ENCODE measurements around the gene FGF2. TPM values are rescaled to one million over a fixed set of nuclear protein-coding genes. Genes with fewer than 3 reads are reported as not detected.
A peak's percentile ranks its signal among the peaks of the same experiment; 100 is the strongest.

Gene FGF2
- total RNA-seq, 1 experiment from 2014 or later: 115 TPM

DNA sequence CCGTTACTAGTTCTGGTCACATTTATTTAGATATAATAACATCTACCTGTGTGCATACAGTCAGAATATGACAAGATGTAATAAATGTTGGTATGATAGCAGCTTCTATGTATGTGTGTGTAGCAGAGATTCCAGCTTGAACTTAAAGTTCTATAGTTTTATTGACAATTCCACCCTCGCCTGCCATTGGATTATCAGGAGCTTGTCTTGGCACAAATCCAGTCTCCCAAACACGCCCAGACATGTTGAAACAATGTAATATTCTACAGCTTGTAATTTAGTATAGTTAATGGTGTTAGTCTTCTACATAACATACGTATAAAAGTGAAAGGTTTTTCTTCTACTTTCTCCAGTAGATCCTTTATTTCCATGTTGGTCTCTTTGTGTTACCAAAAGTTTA, 49.7 kb upstream of the FGF2 start (continued):
- TF ChIP-seq JAZF1 (CRISPR knock-in tag; IDR thresholded peaks at IDR 0.05) (no peak), ZNF121 (CRISPR knock-in tag; IDR thresholded peaks at IDR 0.05) (no peak)

DNA sequence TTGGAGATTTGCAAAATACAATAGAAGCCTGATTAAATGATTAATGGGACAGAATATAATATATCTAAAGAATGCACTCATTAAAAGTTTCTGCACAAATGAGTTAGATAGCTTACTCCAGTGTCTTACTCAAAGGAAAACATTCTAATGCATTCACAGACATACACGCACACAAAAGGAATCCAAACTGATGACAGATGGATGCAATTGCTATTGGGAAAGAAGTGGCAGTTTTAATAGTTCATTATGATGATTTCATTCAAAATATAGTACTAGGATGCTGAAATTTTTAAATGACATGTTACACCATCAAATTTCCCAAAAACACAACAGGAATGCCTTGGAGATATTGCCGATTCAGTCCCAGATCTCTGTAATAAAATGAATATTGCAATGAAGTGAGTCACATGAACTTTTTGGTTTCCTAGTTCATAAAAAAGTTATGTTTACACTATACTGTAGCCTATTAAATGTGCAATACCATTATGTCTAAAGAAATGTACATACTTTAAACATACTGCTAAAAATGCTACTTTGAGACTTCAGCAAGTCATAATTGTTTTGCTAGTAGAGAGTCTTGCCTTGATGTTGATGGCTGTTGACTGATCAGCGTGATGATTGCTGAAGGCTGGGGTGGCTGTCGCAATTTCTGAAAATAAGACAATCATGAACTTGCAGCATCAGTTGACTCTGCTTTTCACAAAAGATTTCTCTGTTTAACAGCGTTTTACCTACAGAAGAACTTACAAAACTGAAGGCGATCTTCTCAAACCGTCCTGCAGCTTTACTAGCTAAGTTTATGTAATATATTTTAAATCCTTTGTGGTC, 48.6 kb upstream of the FGF2 start:
- DNase-seq (ENCODE audit: low spot score) (no peak), ATAC-seq (no peak)
- ChIA-PET CTCF (no interaction called here), POLR2A (no interaction called here)
- H3K27me3 Mint-ChIP-seq (ENCODE audit: low read depth): no peaks in the 10 kb centered on the region
- no peak overlapping the region for H3K27ac Mint-ChIP-seq
- peaks cover 7% of the 10 kb centered on the region for H3K9me3 Mint-ChIP-seq
- peaks cover 49% of the 10 kb centered on the region for H3K4me1 Mint-ChIP-seq
- peaks cover 9% of the 10 kb centered on the region for H3K36me3 Mint-ChIP-seq
- TF ChIP-seq SP1 (CRISPR knock-in tag; conservative IDR thresholded peaks at IDR 0.05): no peak
- no peak for TF ChIP-seq GRHL2 (CRISPR knock-in tag; IDR thresholded peaks at IDR 0.05; ENCODE audit: insufficient replicate concordance, severe bottlenecking)
- TF ChIP-seq, protein P1, sequence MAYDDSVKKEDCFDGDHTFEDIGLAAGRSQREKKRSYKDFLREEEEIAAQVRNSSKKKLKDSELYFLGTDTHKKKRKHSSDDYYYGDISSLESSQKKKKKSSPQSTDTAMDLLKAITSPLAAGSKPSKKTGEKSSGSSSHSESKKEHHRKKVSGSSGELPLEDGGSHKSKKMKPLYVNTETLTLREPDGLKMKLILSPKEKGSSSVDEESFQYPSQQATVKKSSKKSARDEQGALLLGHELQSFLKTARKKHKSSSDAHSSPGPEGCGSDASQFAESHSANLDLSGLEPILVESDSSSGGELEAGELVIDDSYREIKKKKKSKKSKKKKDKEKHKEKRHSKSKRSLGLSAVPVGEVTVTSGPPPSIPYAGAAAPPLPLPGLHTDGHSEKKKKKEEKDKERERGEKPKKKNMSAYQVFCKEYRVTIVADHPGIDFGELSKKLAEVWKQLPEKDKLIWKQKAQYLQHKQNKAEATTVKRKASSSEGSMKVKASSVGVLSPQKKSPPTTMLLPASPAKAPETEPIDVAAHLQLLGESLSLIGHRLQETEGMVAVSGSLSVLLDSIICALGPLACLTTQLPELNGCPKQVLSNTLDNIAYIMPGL (CRISPR knock-in tag; IDR thresholded peaks at IDR 0.05): no peak
- TF ChIP-seq IRF2 (CRISPR knock-in tag; IDR thresholded peaks at IDR 0.05; ENCODE audit: borderline replicate concordance, low read depth): no peak
- no peak for TF ChIP-seq MYBL2 (CRISPR knock-in tag; IDR thresholded peaks at IDR 0.05)
- TF ChIP-seq JUN (CRISPR knock-in tag; IDR thresholded peaks at IDR 0.05): no peak
- no peak for TF ChIP-seq MXD4 (CRISPR knock-in tag; IDR thresholded peaks at IDR 0.05; ENCODE audit: borderline replicate concordance)
- no peak for TF ChIP-seq SMAD4 (CRISPR knock-in tag; IDR thresholded peaks at IDR 0.05)
- H3K4me3 Mint-ChIP-seq: no peak overlapping the region

DNA sequence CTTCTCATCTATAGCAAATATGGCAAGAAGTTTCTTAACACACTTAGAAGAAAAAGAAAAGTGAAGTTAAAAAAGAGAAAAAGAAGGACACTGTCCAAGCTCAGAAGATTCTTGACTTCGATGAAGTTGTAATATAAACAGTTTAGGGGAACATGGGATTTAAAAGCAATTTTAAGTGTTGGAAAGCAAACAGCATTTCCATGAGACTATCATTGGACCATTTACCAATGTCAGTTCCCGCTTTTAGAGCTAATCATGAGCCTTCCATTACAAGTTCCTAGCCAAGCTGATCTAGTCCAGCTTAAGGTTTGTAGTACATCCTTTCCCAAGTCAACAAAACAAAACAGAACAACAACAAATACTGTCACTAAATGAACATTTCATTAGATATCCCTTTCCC, 45.1 kb upstream of the FGF2 start:
- H3K27ac Mint-ChIP-seq: peak overlapping the region; percentile 100
- POLR2A ChIA-PET: interaction anchor here (0.8 kb wide), 1 partner anchor 15 kb away, joined by 3 read pairs; no protein-coding TSS in a partner anchor

DNA sequence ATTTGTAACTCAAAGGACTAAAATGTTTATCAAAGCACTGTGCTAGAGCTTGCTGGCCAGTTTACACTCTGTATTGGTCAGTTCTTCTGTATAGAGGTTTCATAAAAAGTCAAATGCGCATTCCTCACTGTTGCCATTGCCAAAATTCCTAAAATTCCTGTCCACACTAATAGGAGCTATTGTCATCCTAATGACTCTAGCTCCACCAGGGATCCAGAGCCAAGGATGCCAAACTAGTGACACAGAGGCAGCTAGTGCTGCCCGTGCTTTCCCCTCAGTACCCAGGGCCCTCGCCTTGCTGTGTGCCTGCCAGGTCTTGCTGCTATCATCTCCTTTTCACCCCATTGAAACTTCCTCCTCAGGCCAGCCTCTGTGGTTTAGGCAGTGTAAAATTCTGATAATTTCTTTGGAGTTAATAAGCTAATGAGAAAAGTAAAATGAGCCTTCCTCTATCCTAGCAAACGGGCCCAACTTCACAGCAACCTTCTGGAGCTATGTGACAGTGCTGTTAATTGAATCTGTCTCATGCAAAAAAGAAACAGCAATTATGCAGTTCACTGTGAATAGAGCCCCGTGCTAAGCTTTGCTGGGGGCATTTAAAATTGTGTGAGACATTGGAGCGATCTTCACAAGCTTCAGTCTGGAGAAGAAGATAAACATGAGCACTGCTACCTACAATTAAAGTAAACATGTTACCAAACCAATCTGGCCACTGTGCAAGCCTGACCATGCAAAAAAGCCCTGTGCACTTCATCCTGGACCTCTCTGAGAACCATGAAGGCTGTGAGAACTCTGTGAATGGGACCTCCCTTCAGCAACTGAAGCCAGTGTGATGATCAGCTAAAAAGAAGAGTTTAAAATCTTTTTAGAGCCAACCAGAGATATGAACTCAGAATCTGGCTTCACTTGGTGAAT, 43.1 kb upstream of the FGF2 start:
- Mint-ChIP-seq H3K36me3 (peaks cover 12% of the 10 kb centered on the region), H3K4me3 (peak overlapping the region; percentile 51), H3K4me1 (peaks cover 82% of the 10 kb centered on the region), H3K27ac (peak overlapping the region; percentile 100), H3K27me3 (ENCODE audit: low read depth) (no peaks in the 10 kb centered on the region), H3K9me3 (peaks cover 17% of the 10 kb centered on the region)
- ATAC-seq: peak; percentile 98
- peak; percentile 78 for DNase-seq (ENCODE audit: low spot score)
- ChIA-PET CTCF (interaction anchor here (0.5 to 1.4 kb wide), 5 partner anchors 13 to 66 kb away, joined by 3 to 9 read pairs (median 3); no protein-coding TSS in a partner anchor), POLR2A (interaction anchor here (0.5 to 2.5 kb wide), 7 partner anchors 13 to 121 kb away, joined by 3 to 43 read pairs (median 3); partner anchors contain the start of genes BBS12 and FGF2)
- TF ChIP-seq, protein P2, sequence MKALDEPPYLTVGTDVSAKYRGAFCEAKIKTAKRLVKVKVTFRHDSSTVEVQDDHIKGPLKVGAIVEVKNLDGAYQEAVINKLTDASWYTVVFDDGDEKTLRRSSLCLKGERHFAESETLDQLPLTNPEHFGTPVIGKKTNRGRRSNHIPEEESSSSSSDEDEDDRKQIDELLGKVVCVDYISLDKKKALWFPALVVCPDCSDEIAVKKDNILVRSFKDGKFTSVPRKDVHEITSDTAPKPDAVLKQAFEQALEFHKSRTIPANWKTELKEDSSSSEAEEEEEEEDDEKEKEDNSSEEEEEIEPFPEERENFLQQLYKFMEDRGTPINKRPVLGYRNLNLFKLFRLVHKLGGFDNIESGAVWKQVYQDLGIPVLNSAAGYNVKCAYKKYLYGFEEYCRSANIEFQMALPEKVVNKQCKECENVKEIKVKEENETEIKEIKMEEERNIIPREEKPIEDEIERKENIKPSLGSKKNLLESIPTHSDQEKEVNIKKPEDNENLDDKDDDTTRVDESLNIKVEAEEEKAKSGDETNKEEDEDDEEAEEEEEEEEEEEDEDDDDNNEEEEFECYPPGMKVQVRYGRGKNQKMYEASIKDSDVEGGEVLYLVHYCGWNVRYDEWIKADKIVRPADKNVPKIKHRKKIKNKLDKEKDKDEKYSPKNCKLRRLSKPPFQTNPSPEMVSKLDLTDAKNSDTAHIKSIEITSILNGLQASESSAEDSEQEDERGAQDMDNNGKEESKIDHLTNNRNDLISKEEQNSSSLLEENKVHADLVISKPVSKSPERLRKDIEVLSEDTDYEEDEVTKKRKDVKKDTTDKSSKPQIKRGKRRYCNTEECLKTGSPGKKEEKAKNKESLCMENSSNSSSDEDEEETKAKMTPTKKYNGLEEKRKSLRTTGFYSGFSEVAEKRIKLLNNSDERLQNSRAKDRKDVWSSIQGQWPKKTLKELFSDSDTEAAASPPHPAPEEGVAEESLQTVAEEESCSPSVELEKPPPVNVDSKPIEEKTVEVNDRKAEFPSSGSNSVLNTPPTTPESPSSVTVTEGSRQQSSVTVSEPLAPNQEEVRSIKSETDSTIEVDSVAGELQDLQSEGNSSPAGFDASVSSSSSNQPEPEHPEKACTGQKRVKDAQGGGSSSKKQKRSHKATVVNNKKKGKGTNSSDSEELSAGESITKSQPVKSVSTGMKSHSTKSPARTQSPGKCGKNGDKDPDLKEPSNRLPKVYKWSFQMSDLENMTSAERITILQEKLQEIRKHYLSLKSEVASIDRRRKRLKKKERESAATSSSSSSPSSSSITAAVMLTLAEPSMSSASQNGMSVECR (CRISPR knock-in tag; IDR thresholded peaks at IDR 0.05; ENCODE audit: borderline replicate concordance): no peak
- TF ChIP-seq, protein P3, sequence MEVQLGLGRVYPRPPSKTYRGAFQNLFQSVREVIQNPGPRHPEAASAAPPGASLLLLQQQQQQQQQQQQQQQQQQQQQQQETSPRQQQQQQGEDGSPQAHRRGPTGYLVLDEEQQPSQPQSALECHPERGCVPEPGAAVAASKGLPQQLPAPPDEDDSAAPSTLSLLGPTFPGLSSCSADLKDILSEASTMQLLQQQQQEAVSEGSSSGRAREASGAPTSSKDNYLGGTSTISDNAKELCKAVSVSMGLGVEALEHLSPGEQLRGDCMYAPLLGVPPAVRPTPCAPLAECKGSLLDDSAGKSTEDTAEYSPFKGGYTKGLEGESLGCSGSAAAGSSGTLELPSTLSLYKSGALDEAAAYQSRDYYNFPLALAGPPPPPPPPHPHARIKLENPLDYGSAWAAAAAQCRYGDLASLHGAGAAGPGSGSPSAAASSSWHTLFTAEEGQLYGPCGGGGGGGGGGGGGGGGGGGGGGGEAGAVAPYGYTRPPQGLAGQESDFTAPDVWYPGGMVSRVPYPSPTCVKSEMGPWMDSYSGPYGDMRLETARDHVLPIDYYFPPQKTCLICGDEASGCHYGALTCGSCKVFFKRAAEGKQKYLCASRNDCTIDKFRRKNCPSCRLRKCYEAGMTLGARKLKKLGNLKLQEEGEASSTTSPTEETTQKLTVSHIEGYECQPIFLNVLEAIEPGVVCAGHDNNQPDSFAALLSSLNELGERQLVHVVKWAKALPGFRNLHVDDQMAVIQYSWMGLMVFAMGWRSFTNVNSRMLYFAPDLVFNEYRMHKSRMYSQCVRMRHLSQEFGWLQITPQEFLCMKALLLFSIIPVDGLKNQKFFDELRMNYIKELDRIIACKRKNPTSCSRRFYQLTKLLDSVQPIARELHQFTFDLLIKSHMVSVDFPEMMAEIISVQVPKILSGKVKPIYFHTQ (CRISPR knock-in tag; IDR thresholded peaks at IDR 0.05): no peak
- TF ChIP-seq ZNF396 (CRISPR knock-in tag; IDR thresholded peaks at IDR 0.05; ENCODE audit: borderline replicate concordance) (no peak), FOXJ3 (CRISPR knock-in tag; IDR thresholded peaks at IDR 0.05; ENCODE audit: borderline replicate concordance) (no peak), ZNF138 (CRISPR knock-in tag; conservative IDR thresholded peaks at IDR 0.05) (no peak), FOXK1 (CRISPR knock-in tag; IDR thresholded peaks at IDR 0.05) (peak; percentile 72; the same call in 1 of the 2 replicates), CREM (CRISPR knock-in tag; IDR thresholded peaks at IDR 0.05) (no peak), ZNF317 (CRISPR knock-in tag; IDR thresholded peaks at IDR 0.05; ENCODE audit: borderline replicate concordance, low read depth) (no peak)

More for the DNA sequence above, 45.1 kb upstream of the FGF2 start:
- Mint-ChIP-seq H3K9me3 (peaks cover 17% of the 10 kb centered on the region), H3K36me3 (peaks cover 12% of the 10 kb centered on the region), H3K4me1 (peaks cover 70% of the 10 kb centered on the region), H3K27me3 (ENCODE audit: low read depth) (no peaks in the 10 kb centered on the region), H3K4me3 (no peak overlapping the region)
- ATAC-seq (no peak), DNase-seq (ENCODE audit: low spot score) (no peak)
- CTCF ChIA-PET: interaction anchor here (0.8 kb wide), 1 partner anchor 24 kb away, joined by 4 read pairs; no protein-coding TSS in a partner anchor
- TF ChIP-seq MYBL2 (CRISPR knock-in tag; IDR thresholded peaks at IDR 0.05) (no peak), IRF2 (CRISPR knock-in tag; IDR thresholded peaks at IDR 0.05; ENCODE audit: borderline replicate concordance, low read depth) (no peak), RORB (CRISPR knock-in tag; IDR thresholded peaks at IDR 0.05) (no peak), SOX15 (CRISPR knock-in tag; IDR thresholded peaks at IDR 0.05) (no peak)
